Small intestine (tissue), 16 donors: ENCODE measurements around the gene AUH. TPM values are rescaled to one million over a fixed set of nuclear protein-coding genes. Genes with fewer than 3 reads are reported as not detected.

Source experiments
- DNase-seq, 2 donors: peaks; one replicate each; pipeline versions ENCODE4 v3.0.0 to v3.0.0-alpha.2; 2013
- FAIRE-seq: peaks from 2 replicates; lab custom pipeline; 2012; peaks lifted over from hg19 to GRCh38; lab: Jason Lieb, UNC
- H3K27ac ChIP-seq, 3 donors: one replicate each; pipeline ENCODE4 v1.5.1; 2013; ENCODE audit warnings: low read length in 2 of 3, mild to moderate bottlenecking in 2 of 3, control low read depth in 1 of 3, inconsistent platforms in 1 of 3, low read depth in 1 of 3, moderate library complexity in 1 of 3
- H3K27me3 ChIP-seq, 3 donors: one replicate each; pipeline ENCODE4 v1.6.1; 2013; ENCODE audit warnings: low read length in 3 of 3, inconsistent platforms in 1 of 3; ENCODE audit not compliant: control insufficient read depth in 3 of 3, insufficient read depth in 3 of 3
- H3K36me3 ChIP-seq, 3 donors: one replicate each; pipeline ENCODE4 v1.6.1; 2013; ENCODE audit warnings: low read length in 3 of 3, inconsistent platforms in 1 of 3, low read depth in 1 of 3, mild to moderate bottlenecking in 1 of 3, moderate library complexity in 1 of 3; ENCODE audit not compliant: control insufficient read depth in 3 of 3, insufficient read depth in 2 of 3
- H3K4me1 ChIP-seq, 3 donors: one replicate each; pipeline ENCODE4 v1.6.1; 2013; ENCODE audit warnings: low read length in 2 of 3, inconsistent platforms in 1 of 3, low read depth in 1 of 3, mild to moderate bottlenecking in 1 of 3, moderate library complexity in 1 of 3; ENCODE audit not compliant: control insufficient read depth in 3 of 3, insufficient read depth in 2 of 3
- H3K4me3 ChIP-seq, 3 donors: one replicate each; pipeline ENCODE4 v1.5.1; 2013; ENCODE audit warnings: low read length in 3 of 3, control low read depth in 1 of 3, inconsistent platforms in 1 of 3, low read depth in 1 of 3, mild to moderate bottlenecking in 1 of 3, moderate library complexity in 1 of 3
- H3K9me3 ChIP-seq, 2 donors: one replicate each; pipeline ENCODE4 v1.6.1; 2013; ENCODE audit warnings: low read depth in 1 of 2, low read length in 1 of 2; ENCODE audit not compliant: control insufficient read depth in 2 of 2, insufficient read depth in 1 of 2
- WGBS, 3 donors: extraction: QIAGEN DNeasy Blood & Tissue Kit; methylation state at CpG; one replicate each; pipeline ENCODE4 v1.1.7; 2013; 5-methylcytosine and 5-hydroxymethylcytosine counted together
- long read RNA-seq, 10 donors: transcript quantifications; one replicate each; lab custom pipeline, GENCODE V29; 2026
- polyA plus RNA-seq, 4 donors: library from polyadenylated mRNA; stranded (reverse) in 3 of 4; unstranded in 1 of 4; fragments of 200-250 nt in 3 of 4; fragments of 120-200 nt in 1 of 4; gene quantifications; one replicate each; pipeline versions ENCODE4 v1.2.1 to v1.2.3, GENCODE V29; 2013
- donor health status: healthy with polysubstance abuse.
- donor health status: control.
- donor health status: control.
- donor health status: Bipolar disorder and iron deficiency.
- donor health status: healthy.

The AUH gene, protein sequence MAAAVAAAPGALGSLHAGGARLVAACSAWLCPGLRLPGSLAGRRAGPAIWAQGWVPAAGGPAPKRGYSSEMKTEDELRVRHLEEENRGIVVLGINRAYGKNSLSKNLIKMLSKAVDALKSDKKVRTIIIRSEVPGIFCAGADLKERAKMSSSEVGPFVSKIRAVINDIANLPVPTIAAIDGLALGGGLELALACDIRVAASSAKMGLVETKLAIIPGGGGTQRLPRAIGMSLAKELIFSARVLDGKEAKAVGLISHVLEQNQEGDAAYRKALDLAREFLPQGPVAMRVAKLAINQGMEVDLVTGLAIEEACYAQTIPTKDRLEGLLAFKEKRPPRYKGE
- polyA plus RNA-seq, result 10 to 100 TPM; 16.9 to 51.4 (median 27.2) TPM
- long read RNA-seq, donor 1, transcript AUH-202 (10 exons, 1,577 nt), result major isoform, 26 of 34 reads
- long read RNA-seq, donor 1, partial matches to known transcripts, result 7 of 34 reads
- long read RNA-seq, donor 1, other reads (novel, unspliced or antisense), result 0 of 34 reads
- long read RNA-seq, donor 2, transcript AUH-202 (10 exons, 1,577 nt), result major isoform, 5 of 5 reads
- long read RNA-seq, donor 2, partial matches to known transcripts, result 0 of 5 reads
- long read RNA-seq, donor 2, other reads (novel, unspliced or antisense), result 0 of 5 reads
- long read RNA-seq, donor 3, partial matches to known transcripts, result 0 of 4 reads
- long read RNA-seq, donor 3, other reads (novel, unspliced or antisense), result 0 of 4 reads
- long read RNA-seq, donor 4, partial matches to known transcripts, result 0 of 2 reads
- long read RNA-seq, donor 4, other reads (novel, unspliced or antisense), result 0 of 2 reads
- long read RNA-seq, donor 5, partial matches to known transcripts, result 0 of 2 reads
- long read RNA-seq, donor 5, other reads (novel, unspliced or antisense), result 0 of 2 reads
- long read RNA-seq, donor 6, partial matches to known transcripts, result 0 of 2 reads
- long read RNA-seq, donor 6, other reads (novel, unspliced or antisense), result 0 of 2 reads
- long read RNA-seq, donor 7, transcript AUH-202 (10 exons, 1,577 nt), result major isoform, 11 of 25 reads
- long read RNA-seq, donor 7, partial matches to known transcripts, result 13 of 25 reads
- long read RNA-seq, donor 7, other reads (novel, unspliced or antisense), result 0 of 25 reads
- long read RNA-seq, donor 8, partial matches to known transcripts, result 0 of 1 reads
- long read RNA-seq, donor 8, other reads (novel, unspliced or antisense), result 0 of 1 reads
- long read RNA-seq, donor 9, partial matches to known transcripts, result 0 of 1 reads
- long read RNA-seq, donor 9, other reads (novel, unspliced or antisense), result 0 of 1 reads
- long read RNA-seq, donor 10, transcript AUH-202 (10 exons, 1,577 nt), result major isoform, 7 of 8 reads
- long read RNA-seq, donor 10, partial matches to known transcripts, result 0 of 8 reads
- long read RNA-seq, donor 10, other reads (novel, unspliced or antisense), result 0 of 8 reads

DNA sequence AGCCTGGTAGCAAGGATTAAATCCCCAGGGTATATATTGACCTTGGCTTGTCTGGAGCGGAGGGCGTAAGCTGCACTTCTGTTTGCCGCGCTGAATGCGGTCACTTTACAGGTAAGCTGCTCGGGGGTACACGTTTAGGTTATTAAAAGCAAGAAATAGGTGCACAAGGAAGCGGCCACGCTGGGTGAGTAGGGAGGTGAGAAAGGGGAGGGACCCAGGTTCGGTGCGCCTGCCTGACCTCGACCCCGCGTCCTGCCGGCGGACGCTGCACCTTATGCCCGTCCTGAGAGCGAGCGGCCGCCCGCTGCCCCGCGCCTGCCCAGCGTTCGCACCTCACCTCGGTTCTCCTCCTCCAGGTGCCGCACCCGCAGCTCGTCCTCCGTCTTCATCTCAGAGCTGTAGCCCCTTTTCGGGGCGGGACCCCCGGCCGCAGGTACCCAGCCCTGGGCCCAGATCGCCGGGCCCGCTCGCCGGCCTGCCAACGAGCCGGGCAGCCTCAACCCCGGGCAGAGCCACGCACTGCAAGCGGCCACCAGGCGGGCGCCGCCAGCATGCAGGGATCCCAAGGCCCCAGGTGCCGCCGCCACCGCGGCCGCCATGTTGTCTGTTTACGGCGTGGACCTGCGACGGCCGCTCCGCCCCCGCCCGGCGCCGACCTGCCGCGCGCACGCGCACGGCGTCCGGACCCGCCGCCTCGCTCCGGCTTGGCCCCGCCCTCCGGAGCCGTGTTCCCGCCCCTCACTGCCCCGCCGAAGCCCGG, at the start of gene AUH:
Gene AUH, minus strand, starts transcription at position 628 of the 760 bp plus-strand sequence. Its CDS starts 29 bp downstream, at position 599.
- peaks cover 0 to 10% (median 7%) of the 10 kb centered on the region in 3 donors for H3K4me1 ChIP-seq
- H3K9me3 ChIP-seq, result peaks cover 0 to 6% of the 10 kb centered on the region in 2 donors
- peaks cover 0 to 4% (median 0%) of the 10 kb centered on the region in 3 donors for H3K36me3 ChIP-seq
- FAIRE-seq, result no peak
- peak within 1 kb of the TSS; percentile 68 to 96 (median 85) for H3K4me3 ChIP-seq
- DNase-seq, result peak; percentile 84 to 95
- 0% methylated on average over 57 to 82 of the region's 82 CpGs for WGBS, 3 donors
- no peaks in the 10 kb centered on the region for H3K27me3 ChIP-seq
- H3K27ac ChIP-seq, result peak within 1 kb of the TSS; percentile 83 to 91 (median 91)

DNA sequence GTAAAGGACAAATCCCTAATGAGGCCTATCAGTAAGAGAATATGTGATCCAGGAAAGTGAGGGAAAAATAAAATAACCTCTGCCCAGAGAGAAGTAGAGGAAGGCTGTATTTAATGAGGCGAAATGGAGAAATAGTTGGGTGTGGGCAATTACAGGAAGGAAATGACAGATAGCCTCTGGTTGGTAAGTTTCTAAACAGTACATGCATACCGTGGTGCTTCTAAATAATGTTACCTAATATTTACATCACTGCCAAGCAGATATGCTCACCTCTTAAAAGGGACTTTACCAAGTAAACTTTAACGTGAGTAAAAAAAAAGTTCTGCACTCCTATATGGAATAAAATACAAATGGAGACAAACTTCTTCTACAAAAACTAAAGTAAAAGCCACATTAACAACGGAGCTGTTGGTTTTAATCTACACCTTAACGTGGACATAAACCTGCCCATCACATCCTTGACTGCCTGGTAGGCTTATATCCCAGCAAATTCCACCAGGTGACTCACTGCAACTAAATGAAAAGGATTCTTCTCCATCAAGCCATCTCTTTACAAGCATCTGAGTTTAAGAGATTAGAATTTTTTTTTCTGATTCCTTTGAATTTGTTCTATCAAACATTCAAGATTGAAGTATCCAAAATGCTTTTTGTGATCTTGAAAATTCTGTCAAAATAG, 49.5 kb upstream of the AUH start:
- FAIRE-seq, result no peak
- H3K4me1 ChIP-seq, result peaks cover 0 to 4% (median 0%) of the 10 kb centered on the region in 3 donors
- 50 to 58% (median 55%) methylated on average over 5 of the region's 5 CpGs for WGBS, 3 donors
- H3K36me3 ChIP-seq, result peaks cover 14 to 20% (median 15%) of the 10 kb centered on the region in 3 donors
- H3K27ac ChIP-seq, result no peak overlapping the region
- no peak overlapping the region for H3K4me3 ChIP-seq
- no peak for DNase-seq
- H3K9me3 ChIP-seq, result no peaks in the 10 kb centered on the region
- no peaks in the 10 kb centered on the region for H3K27me3 ChIP-seq

DNA sequence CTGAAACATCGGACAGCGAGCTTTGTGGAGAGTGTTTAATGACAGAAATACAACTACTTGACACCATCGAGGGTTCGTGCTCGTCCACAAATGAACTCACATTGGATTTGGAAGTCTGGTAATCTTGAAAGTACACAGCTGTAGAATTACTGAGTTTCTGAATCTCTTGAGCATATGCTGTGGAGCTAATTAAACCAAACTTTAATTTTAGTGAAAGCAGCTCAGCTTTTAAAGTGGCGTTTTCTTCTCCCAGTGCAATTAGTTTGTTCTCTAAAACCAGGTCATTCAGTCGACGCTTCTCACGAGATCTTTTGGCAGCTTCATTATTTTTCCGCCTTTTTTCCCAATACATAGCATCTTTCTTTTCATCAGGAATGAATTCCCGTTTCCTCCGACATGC, 48.4 kb upstream of the AUH start:
- WGBS, 3 donors, result 96 to 98% (median 96%) methylated on average over 12 of the region's 12 CpGs
- Histone ChIP-seq H3K36me3 (peaks cover 14 to 20% (median 15%) of the 10 kb centered on the region in 3 donors), H3K4me3 (no peak overlapping the region), H3K9me3 (no peaks in the 10 kb centered on the region), H3K27ac (no peak overlapping the region), H3K4me1 (peaks cover 0 to 2% (median 0%) of the 10 kb centered on the region in 3 donors), H3K27me3 (no peaks in the 10 kb centered on the region)
- DNase-seq (no peak), FAIRE-seq (no peak)

- H3K4me1 ChIP-seq, result no peaks in the 10 kb centered on the region
- H3K27me3 ChIP-seq, result no peaks in the 10 kb centered on the region
- DNase-seq, result no peak
- FAIRE-seq, result no peak
- no peak overlapping the region for H3K27ac ChIP-seq
- H3K36me3 ChIP-seq, result peaks cover 15 to 18% (median 16%) of the 10 kb centered on the region in 3 donors
- WGBS, 3 donors, result 98 to 100% (median 100%) methylated on average over 1 of the region's 1 CpG
- no peak overlapping the region for H3K4me3 ChIP-seq
- H3K9me3 ChIP-seq, result no peaks in the 10 kb centered on the region
Observed at GRCh38 chr9:91408475-91408874, 46.8 kb upstream of the AUH start.

- 90 to 94% (median 94%) methylated on average over 12 of the region's 12 CpGs for WGBS, 3 donors
- no peaks in the 10 kb centered on the region for H3K9me3 ChIP-seq
- H3K4me1 ChIP-seq, result no peaks in the 10 kb centered on the region
- H3K4me3 ChIP-seq, result no peak overlapping the region
- no peak overlapping the region for H3K27ac ChIP-seq
- no peak for DNase-seq
- no peak for FAIRE-seq
- no peaks in the 10 kb centered on the region for H3K27me3 ChIP-seq
- peaks cover 15 to 16% (median 16%) of the 10 kb centered on the region in 3 donors for H3K36me3 ChIP-seq
Observed at GRCh38 chr9:91407580-91408318, 46.0 kb upstream of the AUH start.

- Histone ChIP-seq H3K9me3 (no peaks in the 10 kb centered on the region), H3K4me1 (no peaks in the 10 kb centered on the region), H3K36me3 (peaks cover 15 to 16% (median 16%) of the 10 kb centered on the region in 3 donors), H3K27me3 (no peaks in the 10 kb centered on the region), H3K4me3 (no peak overlapping the region), H3K27ac (no peak overlapping the region)
- FAIRE-seq, result no peak
- WGBS, 3 donors, result 95 to 97% (median 96%) methylated on average over 24 to 25 of the region's 25 CpGs
- no peak for DNase-seq
Observed at GRCh38 chr9:91405343-91406077, 43.8 kb upstream of the AUH start.
